GM12878 (cell line): ENCODE measurements around the gene RABL6. TPM values are rescaled to one million over a fixed set of nuclear protein-coding genes. Genes with fewer than 3 reads are reported as not detected.
A peak's percentile ranks its signal among the peaks of the same experiment; 100 is the strongest.

Experiments
- ATAC-seq: fragments of 200-7000 bp; cut with Tn5 transposase; 3 replicates; pipeline ENCODE4 v1.9.1; 2020; ENCODE audit warnings: mild to moderate bottlenecking, moderate library complexity
- BruUV-seq: library from RNA; stranded (reverse); fragments of 400-500 nt; replicated peaks from 2 replicates; lab custom pipeline; 2021; lab: Mats Ljungman, UMichigan
- CTCF ChIA-PET: fragments of 300-600 bp; sonication (Branson Sonifier 250); formaldehyde crosslinking; extraction: SDS; loops from one replicate; lab custom pipeline; 2021; ENCODE audit warnings: inconsistent platforms; lab: Yijun Ruan, JAX
- POLR2A ChIA-PET: fragments of 350-600 bp; formaldehyde crosslinking; extraction: SDS; loops from one replicate; lab custom pipeline; 2021; ENCODE audit warnings: inconsistent platforms; lab: Charles Lee
- RAD21 ChIA-PET: fragments of 300-600 bp; sonication (Branson Sonifier 250); formaldehyde crosslinking; loops from one replicate; lab custom pipeline; 2023; ENCODE audit warnings: antibody characterized with exemption; ENCODE audit not compliant: unreplicated experiment; lab: Charles Lee
- SMC1A ChIA-PET: fragments of 300-600 bp; sonication (Branson Sonifier 250); formaldehyde crosslinking; loops from one replicate; lab custom pipeline; 2023; ENCODE audit not compliant: unreplicated experiment, uncharacterized antibody; lab: Charles Lee
- DNase-seq: peaks from one replicate; pipeline ENCODE4 v3.0.0-alpha.2; 2011; ENCODE audit warnings: low read depth, low spot score
- FAIRE-seq: peaks from 3 replicates; lab custom pipeline; 2011; peaks lifted over from hg19 to GRCh38; lab: Jason Lieb, UNC
- H2AFZ ChIP-seq: 2 replicates; pipeline ENCODE4 v1.6.0; 2011; ENCODE audit warnings: low read depth, low read length, control low read depth; ENCODE audit not compliant: control insufficient read depth
- H3K27ac ChIP-seq: 2 replicates; pipeline ENCODE4 v1.5.1; 2011; ENCODE audit warnings: control low read depth; ENCODE audit not compliant: control insufficient read depth, insufficient read depth
- H3K27me3 ChIP-seq, 2 experiments: replicated peaks in 1 of 2; 2 replicates each; pipeline versions ENCODE4 v1.6.0 to v1.6.1; 2011; ENCODE audit warnings: low read length in 1 of 2; ENCODE audit not compliant: control insufficient read depth in 2 of 2, insufficient read depth in 2 of 2
- H3K36me3 ChIP-seq, 2 experiments: 2 replicates each; pipeline ENCODE4 v1.5.1; 2011; ENCODE audit warnings: low read length in 1 of 2; ENCODE audit not compliant: control insufficient read depth in 2 of 2, insufficient read depth in 2 of 2
- H3K4me1 ChIP-seq: 2 replicates; pipeline ENCODE4 v1.6.1; 2011; ENCODE audit warnings: mild to moderate bottlenecking, low read length, moderate library complexity, mixed read lengths; ENCODE audit not compliant: control insufficient read depth, insufficient read depth
- H3K4me2 ChIP-seq: 2 replicates; pipeline ENCODE4 v1.6.0; 2011; ENCODE audit warnings: control low read depth; ENCODE audit not compliant: control insufficient read depth, insufficient read depth
- H3K4me3 ChIP-seq: fragments of 200-600 bp; sonication (generic); 2 replicates; pipeline ENCODE4 v1.5.1; 2016
- H3K79me2 ChIP-seq: 2 replicates; pipeline ENCODE4 v1.6.0; 2011; ENCODE audit warnings: low read length; ENCODE audit not compliant: control insufficient read depth, insufficient read depth
- H3K9ac ChIP-seq: 2 replicates; pipeline ENCODE4 v1.8.0; 2011; ENCODE audit warnings: low read length, control low read depth, mixed read lengths; ENCODE audit not compliant: control insufficient read depth, insufficient read depth
- H3K9me3 ChIP-seq: replicated peaks from 3 replicates; pipeline ENCODE4 v1.5.1; 2011; ENCODE audit warnings: mild to moderate bottlenecking, low read length; ENCODE audit not compliant: control insufficient read depth, insufficient read depth
- H4K20me1 ChIP-seq: 2 replicates; pipeline ENCODE4 v1.6.0; 2011; ENCODE audit not compliant: control insufficient read depth, insufficient read depth
- BHLHE40 ChIP-seq, 2 experiments: fragments of 450-650 bp in 1 of 2; IDR thresholded peaks; 2 replicates each; pipeline ENCODE4 v1.6.1; 2011 to 2017; ENCODE audit warnings: low read depth in 2 of 2, borderline replicate concordance in 1 of 2, improper control_type of control experiment in 1 of 2, low read length in 1 of 2, mild to moderate bottlenecking in 1 of 2
- CUX1 ChIP-seq: IDR thresholded peaks from 2 replicates; pipeline ENCODE4 v1.6.1; 2012; ENCODE audit warnings: improper control_type of control experiment, low read depth, low read length; ENCODE audit not compliant: insufficient replicate concordance
- EZH2 ChIP-seq: IDR thresholded peaks from 2 replicates; pipeline ENCODE4 v1.6.1; 2012; ENCODE audit warnings: low read depth, mild to moderate bottlenecking, control low read depth, inconsistent platforms, low read length, borderline replicate concordance; ENCODE audit not compliant: control insufficient read depth
- GABPA ChIP-seq: IDR thresholded peaks from 2 replicates; pipeline ENCODE4 v1.6.1; 2014; ENCODE audit warnings: antibody characterized with exemption, low read depth, mild to moderate bottlenecking, inconsistent platforms
- LARP7 ChIP-seq: fragments of 450-650 bp; IDR thresholded peaks from 2 replicates; pipeline ENCODE4 v1.6.1; 2017; ENCODE audit warnings: mild to moderate bottlenecking
- MYC ChIP-seq: IDR thresholded peaks from 2 replicates; pipeline ENCODE4 v1.6.1; 2011; ENCODE audit warnings: mild to moderate bottlenecking, low read length, moderate library complexity, inconsistent platforms; ENCODE audit not compliant: insufficient read depth, insufficient replicate concordance, insufficient read length, severe bottlenecking
- NFYB ChIP-seq: IDR thresholded peaks from 2 replicates; pipeline ENCODE4 v1.6.1; 2011; ENCODE audit warnings: low read depth, mild to moderate bottlenecking, low read length, improper control_type of control experiment, moderate library complexity; ENCODE audit not compliant: insufficient read depth
- POU2F2 ChIP-seq: IDR thresholded peaks from 3 replicates; pipeline ENCODE4 v1.6.1; 2011; ENCODE audit warnings: low read depth, mild to moderate bottlenecking, low read length, borderline replicate concordance
- SP1 ChIP-seq: IDR thresholded peaks from one replicate; pipeline ENCODE4 v1.6.1; 2011; ENCODE audit warnings: low read depth, low read length
- STAT1 ChIP-seq: fragments of 450-650 bp; conservative IDR thresholded peaks from 2 replicates; pipeline ENCODE4 v1.6.1; 2014; ENCODE audit warnings: antibody characterized with exemption, mild to moderate bottlenecking
- SUPT20H ChIP-seq: IDR thresholded peaks from 2 replicates; pipeline ENCODE4 v1.6.1; 2011; ENCODE audit warnings: low read depth, mild to moderate bottlenecking, low read length, moderate library complexity, borderline replicate concordance; ENCODE audit not compliant: control insufficient read depth
- TCF12 ChIP-seq: IDR thresholded peaks from 2 replicates; pipeline ENCODE4 v1.6.1; 2011; ENCODE audit warnings: low read depth, mild to moderate bottlenecking, low read length
- TCF7 ChIP-seq: IDR thresholded peaks from 2 replicates; pipeline ENCODE4 v1.6.1; 2014; ENCODE audit warnings: antibody characterized with exemption, borderline replicate concordance
- ZNF217 ChIP-seq: fragments of 450-650 bp; IDR thresholded peaks from 2 replicates; pipeline ENCODE4 v1.6.1; 2017; ENCODE audit warnings: antibody characterized with exemption, mild to moderate bottlenecking
- WGBS: methylation state at CpG from one replicate; pipeline ENCODE4 v1.1.6; 2016; ENCODE audit warnings: low lambda C conversion rate; ENCODE audit not compliant: insufficient replicate concordance, insufficient coverage; ENCODE audit errors: missing lambda C conversion rate; 5-methylcytosine and 5-hydroxymethylcytosine counted together
- in situ Hi-C: fragments of 300-500 bp; cut with MboI; formaldehyde crosslinking; loops from 9 replicates; pipeline ENCODE4 v1.14.3; 2018; ENCODE audit warnings: mixed read lengths
- intact Hi-C: fragments of 100-400 bp; cut with micrococcal nuclease; formaldehyde crosslinking; loops from one replicate; pipeline ENCODE4 v1.14.2; 2022; ENCODE audit not compliant: unreplicated experiment
- polyA plus RNA-seq, 11 experiments: library from polyadenylated mRNA; depleted of rRNA in 4 of 11; unstranded in 6 of 11; stranded (reverse) in 5 of 11; fragments of >200 nt; fragmentation: Nextera tagmentation in 4 of 11; fragmentation: Illumina TruSeq in 1 of 11; extraction: Ambion mirVana in 4 of 11; extraction: Trizol in 1 of 11; gene quantifications; 1 replicate in 1 of 11; 2 replicates in 10 of 11; pipeline versions ENCODE4 v1.2.1 to v1.2.3, GENCODE V29; 2011 to 2016; ENCODE audit warnings: inconsistent platforms in 2 of 11, missing spikeins in 2 of 11, low read depth in 1 of 11
- total RNA-seq, 4 experiments: library from RNA; depleted of rRNA in 3 of 4; stranded (reverse); fragments of >200 nt in 3 of 4; fragmentation: Illumina TruSeq in 1 of 4; extraction: Trizol in 1 of 4; gene quantifications; 2 replicates each; pipeline versions ENCODE4 v1.2.1 to v1.2.3, GENCODE V29; 2013 to 2021

Gene RABL6
- total and polyA plus RNA-seq, 10 of the 15 experiments (the other 5 are each of a cell fraction or from before 2014, with no cell fraction given), result 1.4 to 134 (median 42.7) TPM

DNA sequence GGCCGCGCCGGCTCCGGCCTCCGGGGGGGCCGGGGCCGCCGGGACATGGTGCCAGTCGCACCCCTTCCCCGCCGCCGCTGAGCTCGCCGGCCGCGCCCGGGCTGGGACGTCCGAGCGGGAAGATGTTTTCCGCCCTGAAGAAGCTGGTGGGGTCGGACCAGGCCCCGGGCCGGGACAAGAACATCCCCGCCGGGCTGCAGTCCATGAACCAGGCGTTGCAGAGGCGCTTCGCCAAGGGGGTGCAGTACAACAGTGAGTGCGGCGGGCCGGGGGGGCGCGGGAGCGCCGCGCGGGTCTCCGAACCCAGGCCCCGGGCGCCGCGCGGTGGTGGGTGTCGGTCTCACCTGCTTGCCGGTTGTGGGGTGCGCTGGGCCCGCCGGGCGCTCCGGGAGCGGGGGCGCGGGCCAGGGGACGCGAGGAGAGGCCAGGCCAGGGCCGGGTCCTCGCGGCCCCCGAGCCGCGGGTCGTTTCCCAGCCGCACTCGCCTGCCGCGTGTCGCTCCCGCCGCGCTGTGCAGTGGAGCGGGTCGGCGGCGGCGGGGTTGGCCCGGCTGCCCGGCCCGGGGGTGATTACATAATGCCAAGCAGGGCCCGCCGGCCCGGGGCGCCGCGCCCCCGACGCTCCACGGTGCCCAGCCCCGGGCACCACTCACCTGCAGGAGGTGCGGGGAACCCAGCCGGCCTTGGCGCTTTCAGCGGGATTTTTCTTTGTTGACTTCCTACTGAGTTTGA is 492 bp downstream of the RABL6 start:
- no TSS peak for BruUV-seq
- SMC1A ChIA-PET, result interaction anchor here (1.1 to 2.3 kb wide), 2 partner anchors 35 to 140 kb away, joined by 4 to 5 read pairs; partner anchors contain the start of gene AJM1
- TF ChIP-seq SP1, result no peak
- TF ChIP-seq EZH2, result no peak
- no peak for TF ChIP-seq GABPA
- no peak for TF ChIP-seq NFYB
- no peak for TF ChIP-seq TCF7
- TF ChIP-seq POU2F2, result no peak
- peak in 1 of 2 experiments; percentile 45; a peak in 2 of 4 replicates for TF ChIP-seq BHLHE40 (IDR thresholded peaks at IDR 0.05; ENCODE audit: borderline replicate concordance in 1 of 2, low read depth in 2 of 2, low read length in 1 of 2)
- TF ChIP-seq SUPT20H, result no peak
- 0 out of 2 replicates have a peak, but pooled peaks have one; percentile 72 for TF ChIP-seq LARP7
- no peak for TF ChIP-seq STAT1
- TF ChIP-seq TCF12, result no peak
- no peak for TF ChIP-seq ZNF217
- no peak for TF ChIP-seq CUX1
- TF ChIP-seq MYC, result no peak

More for the DNA sequence above, 492 bp downstream of the RABL6 start:
- ChIA-PET CTCF (interaction anchor here (0.5 to 4.4 kb wide), 8 partner anchors 8 to 259 kb away, joined by 3 to 15 read pairs (median 4); partner anchors contain the start of gene AJM1), POLR2A (interaction anchor here (1.0 to 1.2 kb wide), 3 partner anchors 41 to 94 kb away, joined by 3 to 4 read pairs (median 3); partner anchors contain the start of gene PHPT1), RAD21 (no interaction called here)
- H3K4me1 ChIP-seq, result peaks cover 7% of the 10 kb centered on the region
- H3K36me3 ChIP-seq, result peaks cover 2 to 7% of the 10 kb centered on the region in 2 experiments; a peak in 3 of 4 replicates
- H3K9me3 ChIP-seq, result no peaks in the 10 kb centered on the region
- H2AFZ ChIP-seq, result peak overlapping the region; percentile 54
- peak overlapping the region; percentile 76; the same call in 1 of the 2 replicates for H3K4me2 ChIP-seq
- no peaks in the 10 kb centered on the region; the same call in 1 of the 2 replicates for H4K20me1 ChIP-seq
- no peak for FAIRE-seq
- peak overlapping the region; percentile 74 for H3K27ac ChIP-seq
- intact Hi-C loops (loop anchor here (10.0 kb wide), 1 partner anchor 77 kb away; the partner anchor contains the start of gene TRAF2), in situ Hi-C loops (no loop called here)
- peak overlapping the region; percentile 90 for H3K4me3 ChIP-seq
- H3K27me3 ChIP-seq, result no peaks in the 10 kb centered on the region
- WGBS, result 2% methylated on average over 85 of the region's 93 CpGs
- no peak for DNase-seq
- H3K79me2 ChIP-seq, result peaks cover 39% of the 10 kb centered on the region
- peak overlapping the region; percentile 93 for H3K9ac ChIP-seq
- peak; percentile 49 for ATAC-seq
